ENCODE results near the gene MICAL3. TPM values are rescaled to one million over a fixed set of nuclear protein-coding genes. Genes with fewer than 3 reads are reported as not detected.

Gene MICAL3
- total RNA-seq, 2 experiments from 2014 or later: 30.3 to 31.4 TPM

DNA sequence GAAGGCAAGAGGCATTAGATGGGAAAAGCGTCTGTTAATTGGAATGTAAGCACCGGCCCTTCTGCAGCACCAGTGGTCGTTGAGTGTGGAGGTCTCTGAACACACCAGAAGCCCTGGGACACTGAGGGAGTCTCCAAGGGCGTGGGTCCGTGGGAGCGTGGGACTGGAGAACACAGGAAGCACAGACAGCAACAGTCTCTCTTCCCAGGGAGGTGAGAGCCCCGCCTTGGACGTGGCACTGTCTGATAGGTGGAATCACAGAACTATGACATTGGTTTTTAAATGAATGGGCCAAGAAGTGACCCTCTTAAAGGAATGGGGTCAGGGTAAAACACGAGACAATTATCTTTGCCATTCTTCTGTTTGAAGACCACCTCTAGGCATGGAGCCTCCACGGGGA lies 221.9 kb downstream of the MICAL3 start:
- H3K4me1 Mint-ChIP-seq: peaks cover 3% of the 10 kb centered on the region
- H3K36me3 Mint-ChIP-seq (ENCODE audit: low read depth): peaks cover 5% of the 10 kb centered on the region
- H3K9me3 Mint-ChIP-seq: no peaks in the 10 kb centered on the region
- no peak overlapping the region for H3K27ac Mint-ChIP-seq
- ChIA-PET CTCF (no interaction called here), POLR2A (no interaction called here)
- no peak overlapping the region for H3K4me3 Mint-ChIP-seq
- no peak for DNase-seq
- H3K27me3 Mint-ChIP-seq: no peaks in the 10 kb centered on the region

DNA sequence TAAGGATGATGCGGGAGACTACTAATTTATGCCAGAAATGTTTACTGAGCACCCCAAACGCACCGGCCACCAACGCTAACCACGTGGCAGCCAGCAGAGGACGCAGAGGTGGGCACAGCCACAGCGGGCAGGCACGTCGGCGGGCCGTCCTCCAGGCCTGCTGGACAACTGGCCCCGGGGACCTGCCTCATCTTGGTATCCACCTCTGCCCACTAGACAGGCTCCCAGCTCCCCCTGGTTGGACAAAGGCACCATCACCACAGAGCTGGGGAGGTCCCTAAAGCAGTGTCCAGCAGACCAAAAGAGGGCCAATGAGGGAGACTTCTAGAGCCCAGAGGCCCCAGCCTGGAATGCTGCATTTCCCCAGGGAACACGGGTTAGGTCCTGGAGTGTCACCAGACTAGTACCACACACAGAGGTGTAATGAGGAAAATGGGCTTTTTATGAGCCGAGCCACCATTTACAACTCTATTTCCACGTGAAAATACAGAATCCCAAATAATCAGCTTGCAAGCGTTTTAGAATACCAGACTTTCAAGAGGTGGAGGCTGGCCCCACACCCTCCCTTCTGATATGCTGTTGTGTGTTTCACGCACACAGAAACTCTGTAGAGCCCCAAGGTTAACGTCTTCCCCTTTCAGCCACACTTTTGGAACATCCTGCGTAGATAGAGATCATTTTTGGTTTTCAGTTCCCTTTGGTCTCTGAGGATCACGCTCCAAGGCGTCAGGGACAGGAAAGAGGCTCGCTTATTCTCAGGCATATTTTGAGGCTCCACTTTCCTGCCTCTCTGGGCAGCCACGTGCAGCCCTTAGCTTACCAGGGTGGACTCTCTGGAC lies 226.4 kb downstream of the MICAL3 start:
- peaks cover 3% of the 10 kb centered on the region for H3K4me1 Mint-ChIP-seq
- no peaks in the 10 kb centered on the region for H3K27me3 Mint-ChIP-seq
- ChIA-PET CTCF (no interaction called here), POLR2A (no interaction called here)
- H3K9me3 Mint-ChIP-seq: no peaks in the 10 kb centered on the region
- H3K36me3 Mint-ChIP-seq (ENCODE audit: low read depth): no peaks in the 10 kb centered on the region
- no peak overlapping the region for H3K4me3 Mint-ChIP-seq
- H3K27ac Mint-ChIP-seq: no peak overlapping the region
- no peak for DNase-seq

DNA sequence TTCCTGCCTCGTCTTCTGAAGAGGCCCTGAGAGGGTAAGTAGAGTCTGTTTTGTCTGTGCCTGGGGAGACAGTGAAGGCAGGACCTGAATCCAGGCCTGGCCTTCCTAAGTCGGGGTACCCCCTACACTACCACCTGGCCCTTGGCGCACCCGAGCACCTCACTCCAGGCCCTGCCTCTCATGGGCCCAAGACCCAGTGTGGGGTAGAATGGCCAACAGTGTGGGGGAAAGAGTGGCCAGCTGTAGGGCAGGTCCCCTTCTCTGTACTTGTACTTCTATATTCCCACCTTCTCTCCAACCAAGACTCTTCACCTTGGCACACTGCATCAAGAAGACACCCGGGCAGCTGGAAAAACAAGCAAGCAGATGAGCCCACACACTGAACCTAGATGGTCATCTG lies 227.7 kb downstream of the MICAL3 start:
- no peaks in the 10 kb centered on the region for H3K27me3 Mint-ChIP-seq
- H3K27ac Mint-ChIP-seq: no peak overlapping the region
- no peaks in the 10 kb centered on the region for H3K9me3 Mint-ChIP-seq
- peaks cover 3% of the 10 kb centered on the region for H3K4me1 Mint-ChIP-seq
- H3K36me3 Mint-ChIP-seq (ENCODE audit: low read depth): no peaks in the 10 kb centered on the region
- POLR2A ChIA-PET: no interaction called here
- CTCF ChIA-PET: no interaction called here
- DNase-seq: no peak
- H3K4me3 Mint-ChIP-seq: no peak overlapping the region

DNA sequence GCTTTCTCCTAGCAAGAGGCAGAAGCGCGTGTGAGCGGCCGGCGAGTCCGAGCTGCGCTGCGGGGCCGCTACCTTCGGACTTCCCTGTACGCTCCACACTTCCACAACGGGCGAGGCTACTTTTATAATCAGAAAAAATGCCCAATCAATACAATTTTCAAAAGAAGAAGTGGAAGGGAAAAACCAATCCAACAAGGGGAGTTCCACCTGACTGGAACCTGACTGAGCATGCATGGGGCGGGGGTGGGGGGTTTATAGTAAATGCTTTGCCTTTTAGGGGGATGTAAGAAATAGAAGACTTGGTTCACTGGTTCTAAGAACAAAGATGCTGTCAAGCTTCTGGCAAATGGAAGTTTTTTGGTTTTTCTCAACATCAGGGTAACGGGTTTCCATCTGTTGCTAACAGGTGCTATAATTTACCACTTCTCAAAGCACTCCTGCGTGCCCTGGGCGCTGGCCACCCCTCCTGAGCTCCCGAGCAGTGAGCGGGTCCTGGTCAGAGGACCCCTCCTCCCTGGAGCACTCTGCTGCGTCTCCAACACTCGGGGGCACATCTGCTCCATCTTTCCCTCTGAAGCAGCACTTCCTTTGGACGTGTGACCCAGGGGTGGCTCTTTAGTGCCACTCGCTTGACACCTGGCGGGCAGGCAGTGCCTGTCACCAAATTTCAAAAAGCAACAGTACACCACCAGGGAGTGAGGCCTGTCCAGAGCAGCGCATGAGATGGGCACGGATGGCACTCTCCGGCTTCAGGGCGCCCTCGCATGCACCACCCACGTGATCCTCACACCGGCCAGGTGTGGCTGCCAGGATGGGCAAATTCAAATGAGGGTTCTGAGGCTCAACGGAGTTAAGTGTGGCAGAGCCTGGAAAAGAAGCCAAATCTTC lies 228.5 kb downstream of the MICAL3 start:
- POLR2A ChIA-PET: no interaction called here
- Mint-ChIP-seq H3K4me3 (no peak overlapping the region), H3K27me3 (no peaks in the 10 kb centered on the region), H3K4me1 (peaks cover 3% of the 10 kb centered on the region), H3K36me3 (ENCODE audit: low read depth) (no peaks in the 10 kb centered on the region), H3K9me3 (no peaks in the 10 kb centered on the region), H3K27ac (no peak overlapping the region)
- no peak for DNase-seq
- CTCF ChIA-PET: interaction anchor here (2.7 kb wide), 1 partner anchor 10 kb away, joined by 8 read pairs; no protein-coding TSS in a partner anchor

DNA sequence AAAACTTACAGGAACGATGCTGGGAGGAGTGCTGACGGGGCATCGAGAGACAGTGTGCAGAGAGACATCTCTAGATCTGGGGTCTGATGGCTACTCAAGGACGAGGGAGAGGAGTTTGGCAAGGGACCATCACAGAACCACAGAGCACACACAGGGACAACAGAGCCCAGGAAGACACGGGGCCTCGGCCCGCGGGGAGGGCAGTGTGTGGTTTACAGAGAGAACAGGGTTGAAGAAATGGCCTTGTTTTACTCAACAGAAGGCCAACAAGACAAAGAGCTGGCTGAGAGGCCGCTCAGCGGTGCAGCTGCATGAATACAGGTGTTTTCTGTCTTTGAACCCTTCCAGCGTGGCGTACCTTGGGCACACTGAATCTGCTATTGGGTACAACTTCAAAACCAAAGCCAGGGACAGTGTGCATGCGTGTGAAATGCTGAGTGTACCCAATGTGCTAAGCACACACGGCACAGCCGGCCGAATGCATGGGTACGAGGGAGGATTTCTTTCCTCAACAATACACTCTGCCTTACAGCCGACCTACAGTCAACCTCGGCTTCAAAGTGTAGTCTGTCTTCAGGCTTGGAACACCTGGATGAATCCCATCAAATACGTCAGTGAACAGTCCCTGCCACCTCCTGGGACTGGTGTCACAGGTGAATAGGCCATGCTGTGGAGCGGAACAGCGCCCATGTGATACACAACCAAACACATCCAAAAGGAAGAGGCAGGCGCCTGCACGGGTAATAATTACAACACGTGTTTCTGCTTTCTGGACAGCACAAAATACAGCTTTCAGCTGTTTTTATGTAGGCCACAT lies 229.4 kb downstream of the MICAL3 start:
- ChIA-PET CTCF (interaction anchor here (2.7 kb wide), 1 partner anchor 9 kb away, joined by 8 read pairs; no protein-coding TSS in a partner anchor), POLR2A (no interaction called here)

DNA sequence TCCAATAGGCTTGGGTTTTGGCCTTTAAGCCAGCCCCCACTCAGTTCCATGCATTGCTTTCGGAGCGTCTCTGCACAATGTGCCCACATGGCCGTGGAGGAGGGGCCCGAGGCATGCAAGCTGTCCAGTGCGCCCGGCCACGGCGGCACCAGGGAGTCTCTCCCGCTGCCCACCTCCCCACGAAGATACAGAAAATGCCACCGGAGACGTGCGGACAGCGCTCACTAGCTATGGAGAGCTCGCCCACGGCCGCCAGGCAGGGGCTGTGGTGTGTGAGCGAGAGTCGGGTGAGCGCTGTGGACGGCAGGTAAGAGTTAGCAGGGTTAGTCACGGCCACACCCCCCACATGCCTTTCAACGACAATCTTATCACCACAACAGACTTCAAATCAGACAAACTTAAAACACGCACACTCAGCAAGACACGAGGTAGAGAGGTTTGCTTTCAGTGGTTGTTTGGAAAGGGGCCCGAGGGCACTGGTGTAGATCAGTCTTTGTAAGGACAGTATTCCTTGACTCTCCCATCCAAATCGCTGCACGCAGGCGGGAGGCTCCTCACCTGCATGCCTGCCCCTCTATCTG lies 231.4 kb downstream of the MICAL3 start:
- Mint-ChIP-seq H3K36me3 (ENCODE audit: low read depth) (no peaks in the 10 kb centered on the region), H3K4me1 (no peaks in the 10 kb centered on the region), H3K27me3 (no peaks in the 10 kb centered on the region), H3K27ac (no peak overlapping the region), H3K9me3 (no peaks in the 10 kb centered on the region), H3K4me3 (no peak overlapping the region)
- POLR2A ChIA-PET: no interaction called here
- CTCF ChIA-PET: no interaction called here
- DNase-seq: no peak

More for the DNA sequence above, 229.4 kb downstream of the MICAL3 start:
- Mint-ChIP-seq H3K9me3 (no peaks in the 10 kb centered on the region), H3K36me3 (ENCODE audit: low read depth) (no peaks in the 10 kb centered on the region), H3K27me3 (no peaks in the 10 kb centered on the region), H3K4me1 (peaks cover 3% of the 10 kb centered on the region), H3K4me3 (no peak overlapping the region), H3K27ac (no peak overlapping the region)
- DNase-seq: no peak

DNA sequence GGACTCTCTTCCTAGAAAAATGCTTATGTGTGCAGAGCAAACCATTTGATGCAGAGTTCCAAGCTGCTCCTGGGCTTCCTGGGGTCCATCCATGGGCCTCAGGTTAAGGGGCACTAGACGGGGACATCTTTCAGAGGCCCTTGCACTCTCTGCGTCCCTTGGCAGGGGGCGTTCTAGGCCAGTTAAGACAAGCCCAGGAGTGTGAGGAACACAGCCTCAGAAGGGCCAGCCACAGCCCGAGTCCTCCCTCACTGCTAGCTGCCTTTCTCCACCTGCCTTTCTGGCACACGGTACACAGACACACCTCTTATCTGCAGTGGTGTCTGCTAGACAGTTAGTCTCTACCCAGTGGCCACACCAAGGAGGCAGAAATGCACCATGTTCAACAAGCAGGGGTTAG lies 232.1 kb downstream of the MICAL3 start:
- Mint-ChIP-seq H3K27ac (no peak overlapping the region), H3K4me3 (no peak overlapping the region), H3K4me1 (no peaks in the 10 kb centered on the region), H3K9me3 (no peaks in the 10 kb centered on the region), H3K27me3 (no peaks in the 10 kb centered on the region), H3K36me3 (ENCODE audit: low read depth) (no peaks in the 10 kb centered on the region)
- ChIA-PET CTCF (interaction anchor here (1.8 kb wide), 1 partner anchor 50 kb away, joined by 6 read pairs; no protein-coding TSS in a partner anchor), POLR2A (no interaction called here)
- no peak for DNase-seq

DNA sequence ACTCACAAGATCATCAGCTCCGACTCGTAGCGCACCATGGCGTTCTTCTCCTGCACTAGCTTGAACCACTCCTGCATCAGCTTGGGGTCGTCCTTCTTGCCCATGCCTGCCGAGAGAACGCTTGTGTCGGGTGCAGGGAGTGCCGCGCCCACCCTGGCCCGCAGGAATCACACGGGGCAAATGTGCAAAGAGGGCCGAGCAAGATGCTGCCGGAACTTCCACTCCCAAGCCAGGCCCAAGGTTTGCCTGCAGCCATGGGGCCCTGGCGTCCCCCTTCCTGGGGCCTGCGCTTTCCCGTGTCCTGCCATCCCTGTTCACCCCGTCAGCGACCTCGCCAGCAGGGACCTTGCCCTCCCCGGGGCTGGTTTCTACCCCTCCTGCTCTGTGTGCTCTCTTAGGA lies 233.2 kb downstream of the MICAL3 start:
- no peak overlapping the region for H3K4me3 Mint-ChIP-seq
- H3K36me3 Mint-ChIP-seq (ENCODE audit: low read depth): no peaks in the 10 kb centered on the region
- H3K4me1 Mint-ChIP-seq: no peaks in the 10 kb centered on the region
- no peak for DNase-seq
- ChIA-PET CTCF (interaction anchor here (1.8 kb wide), 1 partner anchor 49 kb away, joined by 6 read pairs; no protein-coding TSS in a partner anchor), POLR2A (no interaction called here)
- no peak overlapping the region for H3K27ac Mint-ChIP-seq
- H3K27me3 Mint-ChIP-seq: no peaks in the 10 kb centered on the region
- H3K9me3 Mint-ChIP-seq: no peaks in the 10 kb centered on the region

DNA sequence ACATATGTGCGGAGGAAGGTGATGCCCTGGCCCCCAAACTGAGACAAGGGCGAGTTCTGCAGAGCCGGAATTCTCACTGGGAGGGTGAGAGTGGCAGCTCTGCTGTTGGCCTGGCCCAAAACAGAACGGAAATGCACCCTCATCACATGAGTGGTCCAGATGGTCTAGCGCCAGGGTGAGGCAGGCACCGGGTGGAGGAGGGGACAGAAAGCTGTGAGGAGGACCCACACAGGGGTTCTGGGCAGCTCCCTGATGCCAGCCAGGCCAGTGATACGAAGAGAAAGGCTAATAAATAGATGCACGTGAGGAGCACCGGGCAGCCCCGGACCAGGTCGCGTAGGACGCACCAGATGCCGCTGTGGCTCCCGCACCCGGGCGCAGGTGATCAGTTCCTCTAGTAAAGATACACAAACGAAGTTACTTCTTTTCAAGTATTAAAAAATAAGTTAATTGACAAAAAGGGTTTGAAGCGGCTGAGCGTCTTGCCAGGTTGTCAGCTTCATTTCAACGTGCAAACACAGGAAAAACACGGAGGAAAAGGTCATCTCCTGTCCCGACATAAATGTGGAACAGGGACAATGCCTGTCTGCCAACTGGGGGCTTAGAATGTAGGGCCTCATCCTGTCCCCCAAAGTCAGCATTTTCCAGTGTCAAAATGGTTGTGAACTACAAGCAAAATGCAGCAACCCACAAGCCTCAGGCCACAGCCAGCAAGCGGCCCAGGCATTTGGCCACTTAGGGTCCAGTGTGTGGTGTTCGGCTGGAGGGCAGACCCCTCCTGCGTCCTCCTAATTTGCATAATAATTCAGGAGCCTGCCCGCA lies 234.8 kb downstream of the MICAL3 start:
- Mint-ChIP-seq H3K36me3 (ENCODE audit: low read depth) (no peaks in the 10 kb centered on the region), H3K9me3 (no peaks in the 10 kb centered on the region), H3K27ac (no peak overlapping the region), H3K4me3 (no peak overlapping the region), H3K27me3 (no peaks in the 10 kb centered on the region), H3K4me1 (no peaks in the 10 kb centered on the region)
- no peak for DNase-seq
- ChIA-PET POLR2A (no interaction called here), CTCF (interaction anchor here (6.6 kb wide), 1 partner anchor 47 kb away, joined by 98 read pairs; no protein-coding TSS in a partner anchor)

DNA sequence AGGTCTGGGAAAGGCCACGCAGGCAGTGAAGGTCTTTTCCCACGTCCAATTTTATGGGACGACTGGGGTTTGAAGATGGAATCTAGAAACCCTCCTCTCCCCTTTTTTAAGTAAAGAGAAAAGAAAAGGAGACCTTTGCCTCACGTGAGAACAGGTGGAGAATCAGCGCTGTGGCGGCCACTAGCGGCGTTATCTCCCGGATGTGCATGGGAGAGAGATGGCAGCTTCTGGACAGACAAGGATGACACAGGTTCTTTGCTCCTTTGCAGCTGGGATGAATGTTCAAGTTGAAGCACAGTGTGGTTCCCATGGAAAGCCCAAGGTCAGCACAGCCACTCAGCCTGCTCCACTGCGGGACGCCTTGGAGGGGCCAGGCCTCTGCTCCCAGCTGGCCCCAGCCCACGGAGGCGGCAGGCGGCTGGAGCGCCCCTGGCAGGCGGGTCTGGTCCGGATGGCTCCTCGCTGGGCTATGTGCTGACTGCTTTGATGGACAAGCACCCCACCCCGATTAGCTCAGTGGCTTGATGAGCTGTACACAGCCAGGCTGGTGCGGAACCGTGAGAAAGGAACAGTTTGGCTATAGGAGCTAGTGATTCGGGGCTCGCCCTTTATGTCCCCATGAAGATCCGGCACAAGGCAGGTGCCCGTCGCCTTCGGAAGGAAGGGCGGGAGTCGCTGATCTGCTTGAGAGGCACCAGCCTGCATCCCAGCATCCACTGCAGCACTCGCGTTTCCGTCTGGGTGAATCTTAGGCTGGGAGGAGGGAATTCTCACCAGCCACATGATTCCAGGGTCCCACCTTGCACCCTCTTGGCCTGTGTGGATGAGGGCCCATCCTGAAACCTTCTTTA lies 235.6 kb downstream of the MICAL3 start:
- Mint-ChIP-seq H3K27me3 (no peaks in the 10 kb centered on the region), H3K9me3 (no peaks in the 10 kb centered on the region), H3K36me3 (ENCODE audit: low read depth) (no peaks in the 10 kb centered on the region), H3K27ac (no peak overlapping the region), H3K4me3 (no peak overlapping the region), H3K4me1 (no peaks in the 10 kb centered on the region)
- DNase-seq: no peak
- ChIA-PET POLR2A (no interaction called here), CTCF (interaction anchor here (1.9 to 6.6 kb wide), 2 partner anchors 9 to 46 kb away, joined by 4 to 98 read pairs; no protein-coding TSS in a partner anchor)

DNA sequence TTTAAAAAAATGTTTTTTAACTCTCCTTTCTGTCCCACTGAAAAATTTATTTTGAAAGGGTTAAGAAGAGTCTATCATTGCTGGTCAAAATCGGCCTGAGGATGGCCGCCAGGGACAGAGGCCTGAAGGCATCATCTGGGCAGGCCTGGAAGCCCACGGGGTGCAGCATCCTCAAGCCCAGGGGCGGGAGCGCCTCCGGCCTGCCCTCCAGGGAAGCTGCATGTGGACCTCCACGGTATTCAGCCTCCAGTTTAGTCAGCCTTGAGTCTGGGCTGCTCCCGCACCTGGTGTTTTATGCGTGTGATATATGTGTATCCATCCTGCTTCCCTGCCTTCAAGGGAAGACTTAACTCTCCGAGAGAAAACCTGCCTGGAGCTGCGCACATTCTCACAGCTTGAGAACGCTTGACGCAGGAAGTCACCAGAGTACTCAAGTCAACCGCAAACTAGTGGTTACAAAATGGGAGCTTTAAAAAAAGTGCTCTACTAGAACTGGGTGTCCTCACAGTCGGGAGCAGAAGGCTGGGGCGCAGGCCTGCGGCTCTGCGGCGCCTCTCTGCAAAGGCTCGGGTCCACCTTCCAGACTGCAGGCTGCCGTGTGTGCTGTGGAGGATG lies 236.5 kb downstream of the MICAL3 start:
- POLR2A ChIA-PET: interaction anchor here (0.7 kb wide), 1 partner anchor 290 kb away, joined by 3 read pairs; the partner anchor contains the start of gene PEX26

More for the DNA sequence above, 236.5 kb downstream of the MICAL3 start:
- Mint-ChIP-seq H3K36me3 (ENCODE audit: low read depth) (no peaks in the 10 kb centered on the region), H3K27ac (no peak overlapping the region), H3K27me3 (no peaks in the 10 kb centered on the region), H3K4me3 (no peak overlapping the region), H3K9me3 (no peaks in the 10 kb centered on the region), H3K4me1 (no peaks in the 10 kb centered on the region)
- DNase-seq: no peak
- CTCF ChIA-PET: interaction anchor here (1.9 to 6.6 kb wide), 3 partner anchors 8 to 45 kb away, joined by 4 to 98 read pairs (median 27); no protein-coding TSS in a partner anchor
